Glutamatergic neuron (in vitro differentiated cells): ENCODE measurements around the gene ACSM5. TPM values are rescaled to one million over a fixed set of nuclear protein-coding genes. Genes with fewer than 3 reads are reported as not detected.

ENCODE experiments used
- DNase-seq: peaks from one replicate; pipeline ENCODE4 v3.0.0; 2022
- H3K27ac Mint-ChIP-seq: one replicate; pipeline ENCODE4 v1.8.0; 2020; ENCODE audit warnings: mild to moderate bottlenecking, mixed read lengths, inconsistent platforms; ENCODE audit not compliant: unreplicated experiment
- H3K27me3 Mint-ChIP-seq: one replicate; pipeline ENCODE4 v1.8.0; 2020; ENCODE audit warnings: mild to moderate bottlenecking, moderate library complexity, mixed read lengths, inconsistent platforms; ENCODE audit not compliant: unreplicated experiment
- H3K36me3 Mint-ChIP-seq: one replicate; pipeline ENCODE4 v1.8.0; 2020; ENCODE audit warnings: mild to moderate bottlenecking, mixed read lengths, inconsistent platforms; ENCODE audit not compliant: unreplicated experiment
- H3K4me1 Mint-ChIP-seq: one replicate; pipeline ENCODE4 v1.8.0; 2020; ENCODE audit warnings: mild to moderate bottlenecking, low read depth, mixed read lengths, inconsistent platforms; ENCODE audit not compliant: unreplicated experiment
- H3K4me3 Mint-ChIP-seq: one replicate; pipeline ENCODE4 v1.8.0; 2020; ENCODE audit warnings: mild to moderate bottlenecking, mixed read lengths, inconsistent platforms; ENCODE audit not compliant: unreplicated experiment
- H3K9me3 Mint-ChIP-seq: one replicate; pipeline ENCODE4 v1.8.0; 2020; ENCODE audit warnings: mild to moderate bottlenecking, moderate library complexity, mixed read lengths, inconsistent platforms; ENCODE audit not compliant: unreplicated experiment
- CTCF ChIP-seq: fragments of 200-600 bp; sonication (generic); IDR thresholded peaks from one replicate; pipeline ENCODE4 v1.5.0; 2021; ENCODE audit not compliant: partially characterized antibody, unreplicated experiment
- total RNA-seq: library from RNA; stranded (reverse); fragmentation: NEBNext Ultra II Directional; extraction: Animal tissue kit (Norgen Biotek cat#: 25700); gene quantifications from one replicate; pipeline ENCODE4 v1.2.1, GENCODE V29; 2021; ENCODE audit not compliant: unreplicated experiment

The ACSM5 gene
- total RNA-seq, 1 donor from 2014 or later = not detected

- H3K27me3 Mint-ChIP-seq = no peaks in the 10 kb centered on the region
- DNase-seq = no peak
- H3K36me3 Mint-ChIP-seq = no peaks in the 10 kb centered on the region
- peaks cover 3% of the 10 kb centered on the region for H3K4me1 Mint-ChIP-seq
- H3K9me3 Mint-ChIP-seq = peaks cover 1% of the 10 kb centered on the region
- H3K4me3 Mint-ChIP-seq = no peak overlapping the region
- no peak overlapping the region for H3K27ac Mint-ChIP-seq
- TF ChIP-seq CTCF = no peak
These were observed 13.4 kb upstream of the ACSM5 start for GRCh38 chr16:20395946-20396345.

- no peaks in the 10 kb centered on the region for H3K27me3 Mint-ChIP-seq
- no peaks in the 10 kb centered on the region for H3K36me3 Mint-ChIP-seq
- no peak for TF ChIP-seq CTCF
- peaks cover 1% of the 10 kb centered on the region for H3K9me3 Mint-ChIP-seq
- no peak overlapping the region for H3K27ac Mint-ChIP-seq
- no peak overlapping the region for H3K4me3 Mint-ChIP-seq
- H3K4me1 Mint-ChIP-seq = peaks cover 3% of the 10 kb centered on the region
- no peak for DNase-seq
These were observed 12.4 kb upstream of the ACSM5 start for GRCh38 chr16:20396846-20397467.

GRCh38 chr16:20397468-20398074 lies 11.8 kb upstream of the ACSM5 start:
- DNase-seq = no peak
- H3K36me3 Mint-ChIP-seq = no peaks in the 10 kb centered on the region
- no peak overlapping the region for H3K4me3 Mint-ChIP-seq
- no peaks in the 10 kb centered on the region for H3K27me3 Mint-ChIP-seq
- peaks cover 1% of the 10 kb centered on the region for H3K9me3 Mint-ChIP-seq
- no peak for TF ChIP-seq CTCF
- H3K4me1 Mint-ChIP-seq = peaks cover under 1% of the 10 kb centered on the region
- H3K27ac Mint-ChIP-seq = no peak overlapping the region

- H3K27me3 Mint-ChIP-seq = no peaks in the 10 kb centered on the region
- no peaks in the 10 kb centered on the region for H3K4me1 Mint-ChIP-seq
- H3K27ac Mint-ChIP-seq = no peak overlapping the region
- H3K36me3 Mint-ChIP-seq = no peaks in the 10 kb centered on the region
- H3K9me3 Mint-ChIP-seq = peaks cover 1% of the 10 kb centered on the region
- H3K4me3 Mint-ChIP-seq = no peak overlapping the region
- no peak for DNase-seq
- no peak for TF ChIP-seq CTCF
These were observed 10.7 kb upstream of the ACSM5 start for GRCh38 chr16:20398603-20399002.

- no peaks in the 10 kb centered on the region for H3K27me3 Mint-ChIP-seq
- no peak overlapping the region for H3K4me3 Mint-ChIP-seq
- DNase-seq = no peak
- H3K27ac Mint-ChIP-seq = no peak overlapping the region
- no peak for TF ChIP-seq CTCF
- H3K4me1 Mint-ChIP-seq = no peaks in the 10 kb centered on the region
- H3K36me3 Mint-ChIP-seq = no peaks in the 10 kb centered on the region
- peaks cover 1% of the 10 kb centered on the region for H3K9me3 Mint-ChIP-seq
These were observed 10.1 kb upstream of the ACSM5 start for GRCh38 chr16:20399185-20399584.
